Activated T-cell treated with anti-CD3 and anti-CD28 coated beads for 48 hours (primary cell): ENCODE results near the gene SNRNP25.
A peak's percentile ranks its signal among the peaks of the same experiment; 100 is the strongest.

Experiments
- DNase-seq: peaks from one replicate; pipeline ENCODE4 v3.0.0-alpha.2; 2020; ENCODE audit warnings: low read depth

Gene SNRNP25

GRCh38 chr16:78444-79150 is 25.0 kb downstream of the SNRNP25 start:
- no peak for DNase-seq

GRCh38 chr16:79151-80054 is 25.8 kb downstream of the SNRNP25 start:
- DNase-seq: no peak

- DNase-seq: no peak
Measured at GRCh38 chr16:83060-83603, 29.5 kb downstream of the SNRNP25 start.

- DNase-seq: no peak
Measured at GRCh38 chr16:83781-84615, 30.4 kb downstream of the SNRNP25 start.

- peak; percentile 54 for DNase-seq
Measured at GRCh38 chr16:84718-85406, 31.2 kb downstream of the SNRNP25 start.

GRCh38 chr16:85407-85782 is 31.8 kb downstream of the SNRNP25 start:
- DNase-seq: no peak

- no peak for DNase-seq
Measured at GRCh38 chr16:85865-86264, 32.2 kb downstream of the SNRNP25 start.

- no peak for DNase-seq
Measured at GRCh38 chr16:86483-86952, 32.9 kb downstream of the SNRNP25 start.

GRCh38 chr16:88613-89012 is 35.0 kb downstream of the SNRNP25 start:
- no peak for DNase-seq

GRCh38 chr16:89391-90302 is 36.0 kb downstream of the SNRNP25 start:
- DNase-seq: no peak

- no peak for DNase-seq
Measured at GRCh38 chr16:91484-91883, 37.9 kb downstream of the SNRNP25 start.

GRCh38 chr16:92431-93339 is 39.1 kb downstream of the SNRNP25 start:
- no peak for DNase-seq

- no peak for DNase-seq
Measured at GRCh38 chr16:94918-95265, 41.3 kb downstream of the SNRNP25 start.

- peak; percentile 91 for DNase-seq
Measured at GRCh38 chr16:96935-97381, 43.3 kb downstream of the SNRNP25 start.

- DNase-seq: no peak
Measured at GRCh38 chr16:97822-98221, 44.2 kb downstream of the SNRNP25 start.

GRCh38 chr16:100989-101388 is 47.4 kb downstream of the SNRNP25 start:
- no peak for DNase-seq

- DNase-seq: no peak
Measured at GRCh38 chr16:101586-101985, 48.0 kb downstream of the SNRNP25 start.

- DNase-seq: no peak
Measured at GRCh38 chr16:102060-102855, 48.6 kb downstream of the SNRNP25 start.
